ENCODE results near the gene HERPUD2.
"Not testable (repeated sequence)": the region's sequence is repeated elsewhere in the genome, so short reads cannot be mapped to it uniquely, and the experiment has no call there.

HERPUD2 gene

DNA sequence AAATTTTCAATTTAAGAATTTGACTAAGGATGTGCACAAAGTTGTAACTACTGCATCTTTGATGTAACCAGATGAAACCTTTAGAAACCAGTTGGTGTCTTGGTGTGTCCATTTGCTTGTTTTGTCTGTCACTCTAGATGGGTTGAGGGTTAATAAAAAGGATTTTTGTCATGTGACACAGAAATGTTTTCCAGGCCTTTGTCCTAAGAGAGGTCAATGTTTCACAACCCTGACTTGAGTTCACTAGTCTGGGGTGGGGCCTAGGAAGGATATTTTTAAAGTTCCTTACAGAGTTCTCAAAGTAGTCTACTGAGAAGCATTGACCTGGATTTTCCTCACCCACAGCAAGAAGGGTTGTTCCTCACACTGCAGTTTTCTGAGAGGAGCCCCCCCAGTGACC, 90.3 kb downstream of the HERPUD2 start:
- DNase-seq: no peak

DNA sequence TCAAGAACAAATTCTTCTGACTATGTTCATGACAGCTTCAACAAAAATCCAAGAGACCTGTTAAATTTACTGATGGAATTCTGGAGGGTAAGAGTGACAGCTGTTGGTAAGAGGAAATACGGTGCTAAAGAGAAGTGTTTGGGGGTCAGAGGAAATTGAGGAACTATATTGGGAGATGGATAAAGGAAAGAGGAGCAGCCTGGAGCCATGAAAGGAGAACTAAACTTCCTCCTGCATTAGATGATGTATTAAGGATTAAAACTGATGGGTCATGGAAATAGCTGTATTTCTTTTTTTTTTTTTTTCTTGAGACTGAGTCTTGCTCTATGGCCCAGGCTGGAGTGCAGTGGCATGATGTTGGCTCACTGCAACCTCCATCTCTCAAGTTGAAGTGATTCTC, 95.3 kb downstream of the HERPUD2 start:
- DNase-seq: no peak

DNA sequence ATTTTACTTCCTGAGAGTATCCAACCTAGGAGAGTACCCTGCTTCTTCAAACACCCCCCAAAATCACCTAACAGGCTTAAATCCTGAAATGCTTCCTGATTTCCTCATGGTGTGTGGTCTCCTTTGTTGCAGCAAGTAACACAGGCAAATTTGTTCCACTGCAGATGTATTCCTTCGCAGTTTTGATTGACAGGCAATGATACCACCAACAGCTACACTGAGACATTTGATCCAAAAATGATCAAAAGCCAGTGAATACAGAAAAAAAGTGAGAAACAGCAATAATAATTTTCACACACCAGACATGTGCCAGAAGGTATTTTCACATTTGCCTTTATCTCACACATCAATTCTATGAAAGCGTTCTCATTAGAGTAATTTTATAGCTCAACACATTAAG, 95.9 kb downstream of the HERPUD2 start:
- DNase-seq: no peak

DNA sequence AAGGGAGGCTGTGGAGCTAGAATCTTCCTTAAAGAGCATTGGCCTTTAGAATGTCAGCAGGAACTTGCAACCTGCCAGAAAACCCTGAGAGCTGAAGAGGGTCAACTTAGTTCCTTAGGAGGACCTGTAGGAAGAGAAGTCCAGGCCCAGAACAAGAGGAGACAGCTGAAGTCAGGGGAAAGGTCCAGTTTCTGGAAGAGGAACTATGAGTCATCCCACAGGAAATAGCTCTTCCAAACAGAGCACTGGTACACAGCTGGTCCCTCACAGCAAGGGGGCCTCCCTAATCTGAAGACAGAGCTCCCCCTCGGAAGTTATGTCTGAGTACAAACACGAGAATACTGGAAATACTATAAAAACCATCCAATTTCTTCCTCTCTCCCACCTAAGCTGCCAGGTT, 98.9 kb downstream of the HERPUD2 start:
- DNase-seq: no peak

DNA sequence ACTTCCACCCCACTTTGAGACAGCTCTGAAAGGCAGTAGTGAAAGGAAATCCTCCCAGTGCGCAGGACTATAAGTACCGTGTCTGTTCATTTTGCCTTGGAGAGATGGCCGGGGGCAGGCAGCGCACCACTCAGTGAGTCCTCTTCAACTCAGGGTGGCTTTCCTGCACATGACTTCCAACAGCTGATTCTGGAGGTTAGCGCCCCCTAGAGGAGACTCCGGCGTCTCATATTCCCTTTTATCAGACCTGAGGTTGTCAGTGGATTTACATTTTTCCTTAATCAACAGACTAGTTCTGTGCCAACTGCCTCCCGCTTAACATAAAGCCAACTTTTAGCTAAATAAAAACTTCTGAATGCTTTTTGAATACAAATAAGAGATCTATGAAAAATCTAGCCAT, 101.0 kb downstream of the HERPUD2 start:
- DNase-seq: no peak

DNA sequence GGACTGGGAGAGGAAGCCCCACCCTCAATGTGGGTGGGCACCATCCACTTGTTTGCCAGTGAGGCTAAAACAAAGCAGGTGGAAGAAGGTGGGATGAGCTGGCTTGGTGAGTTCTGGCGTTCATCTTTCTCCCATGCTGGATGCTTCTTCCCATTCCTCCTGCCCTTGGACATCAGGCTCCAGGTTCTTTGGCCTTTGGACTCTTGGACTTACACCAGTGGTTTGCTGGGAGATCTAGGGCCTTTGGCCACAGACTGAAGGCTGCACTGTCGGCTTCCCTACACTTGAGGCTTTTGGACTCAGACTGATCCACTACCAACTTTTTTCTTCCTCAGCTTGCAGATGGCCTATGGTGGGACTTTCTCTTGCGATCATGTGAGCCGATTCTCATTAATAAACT, 106.3 kb downstream of the HERPUD2 start:
- no peak for DNase-seq

DNA sequence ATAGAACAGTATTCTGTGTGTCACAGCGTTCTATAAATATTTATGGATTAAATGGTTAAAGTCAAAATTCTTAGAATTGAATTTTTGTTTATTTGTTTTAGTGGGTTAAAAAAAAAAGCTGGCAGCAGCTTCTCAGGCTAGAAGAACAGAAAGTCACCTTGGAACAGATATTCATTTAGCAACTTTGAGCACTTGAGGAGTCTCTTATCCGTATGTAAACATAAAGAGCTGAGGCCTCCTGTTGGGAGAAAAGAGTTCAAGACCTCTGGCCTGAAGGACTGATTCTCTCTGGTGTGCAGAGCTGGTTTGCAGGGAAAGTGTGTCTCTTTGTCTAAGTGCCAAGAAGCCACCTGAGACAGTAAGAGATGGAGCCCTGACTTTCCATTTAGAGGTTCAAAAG, 109.9 kb downstream of the HERPUD2 start:
- no peak for DNase-seq

DNA sequence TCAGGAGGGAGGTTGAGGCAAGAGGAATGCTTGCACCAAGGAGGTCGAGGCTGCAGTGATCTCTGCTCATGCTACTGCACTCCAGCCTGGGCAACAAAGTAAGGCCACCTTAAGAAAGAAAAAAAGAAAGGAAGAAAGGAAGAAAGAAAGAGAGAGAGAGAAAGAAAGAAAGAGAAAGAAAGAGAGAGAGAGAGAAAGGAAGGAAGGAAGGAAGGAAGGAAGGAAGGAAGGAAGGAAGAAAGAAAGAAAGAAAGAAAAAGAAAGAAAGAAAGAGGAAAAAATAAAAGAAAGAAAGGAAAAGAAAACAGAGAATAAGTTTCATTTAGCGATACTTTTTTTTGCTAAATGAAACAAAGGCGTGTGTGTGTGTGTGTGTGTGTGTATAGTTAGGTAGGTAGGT, 110.4 kb downstream of the HERPUD2 start:
- not testable (repeated sequence) for DNase-seq
